Activated T-cell treated with anti-CD3 and anti-CD28 coated beads for 24 hours (primary cell): ENCODE data around the gene C10orf120.

Experiments
- DNase-seq: peaks from one replicate; pipeline ENCODE4 v3.0.0-alpha.2; 2020; ENCODE audit warnings: low read depth

C10orf120 gene

DNA sequence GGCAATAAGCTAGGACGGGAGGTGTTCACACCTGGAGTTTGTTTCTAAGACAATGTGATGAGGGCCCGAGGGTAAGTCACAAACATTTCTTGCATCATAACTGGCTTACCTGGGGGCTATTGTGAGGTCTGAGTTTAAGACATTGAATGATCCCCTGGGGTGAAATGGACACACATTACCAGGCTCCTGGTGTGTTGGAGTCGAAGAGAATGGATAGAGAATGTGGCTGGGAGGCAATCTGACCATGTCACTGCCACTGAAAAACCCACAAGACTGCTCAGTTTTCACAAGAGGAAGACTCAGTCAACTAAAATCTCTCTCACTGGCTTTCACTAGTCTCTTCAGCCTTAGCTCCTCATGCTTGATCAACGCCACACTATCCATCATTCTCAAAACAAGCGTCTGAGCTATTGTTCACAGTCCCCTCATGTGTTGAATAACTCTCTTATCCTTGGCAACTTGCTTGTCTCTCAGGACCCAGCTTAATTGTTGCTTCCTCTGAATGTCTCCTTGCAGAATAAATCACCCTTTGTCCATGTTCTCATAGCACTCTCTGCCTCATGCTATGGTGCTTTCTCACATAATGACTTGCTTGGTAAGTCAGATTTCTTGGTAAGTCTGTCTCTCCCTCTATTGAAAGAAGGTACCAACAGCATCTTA lies at the start of gene C10orf120:
TSS of gene C10orf120 (minus strand) at position 51 of the 660 bp plus-strand sequence. CDS start 56 bp downstream, outside the sequence.
- no peak for DNase-seq

GRCh38 chr10:122748496-122748895 lies 48.9 kb upstream of the C10orf120 start:
- no peak for DNase-seq

GRCh38 chr10:122746408-122746807 lies 46.8 kb upstream of the C10orf120 start:
- no peak for DNase-seq

DNA sequence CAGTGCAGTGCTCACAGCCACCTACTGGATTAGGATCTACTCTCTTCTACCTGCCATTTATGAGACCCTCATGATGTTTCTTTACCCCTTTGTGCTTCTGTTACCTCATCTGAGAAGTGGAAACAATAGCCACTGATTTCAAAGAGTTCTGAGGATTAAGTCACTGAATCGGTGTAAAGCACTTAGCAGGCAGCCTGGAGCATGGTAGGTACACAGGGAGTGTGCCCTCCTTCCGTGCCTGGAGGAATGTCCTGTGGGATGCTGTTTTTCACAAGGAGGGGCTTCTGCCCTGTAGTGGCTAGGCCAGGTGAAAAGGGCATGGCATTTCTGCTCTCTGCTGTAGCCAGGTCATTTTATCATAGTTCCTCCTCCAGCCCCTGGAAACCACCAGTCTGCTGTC lies 44.6 kb upstream of the C10orf120 start:
- no peak for DNase-seq

DNA sequence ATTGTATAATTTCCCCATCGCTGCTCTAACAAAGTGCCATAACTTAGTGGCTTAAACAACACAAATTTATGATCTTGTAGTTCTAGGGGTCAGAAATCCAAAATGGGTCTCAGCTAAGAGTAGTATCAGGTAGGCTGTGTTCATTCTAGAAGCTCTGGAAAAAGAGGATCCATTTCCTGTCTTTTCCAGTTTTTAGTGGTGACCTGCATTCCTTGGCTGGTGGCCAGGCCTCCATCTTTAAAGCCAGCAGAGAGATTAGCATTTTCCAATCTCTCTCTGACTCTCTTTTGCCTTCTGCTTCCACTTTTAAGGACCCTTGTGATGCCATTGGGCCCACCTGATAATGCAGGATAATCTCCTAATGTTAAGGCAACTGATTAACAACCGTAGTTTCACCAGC lies 41.0 kb upstream of the C10orf120 start:
- DNase-seq = no peak

GRCh38 chr10:122738031-122738430 lies 38.4 kb upstream of the C10orf120 start:
- DNase-seq = no peak

- DNase-seq = no peak
These were observed 34.5 kb upstream of the C10orf120 start for GRCh38 chr10:122733931-122734665.

DNA sequence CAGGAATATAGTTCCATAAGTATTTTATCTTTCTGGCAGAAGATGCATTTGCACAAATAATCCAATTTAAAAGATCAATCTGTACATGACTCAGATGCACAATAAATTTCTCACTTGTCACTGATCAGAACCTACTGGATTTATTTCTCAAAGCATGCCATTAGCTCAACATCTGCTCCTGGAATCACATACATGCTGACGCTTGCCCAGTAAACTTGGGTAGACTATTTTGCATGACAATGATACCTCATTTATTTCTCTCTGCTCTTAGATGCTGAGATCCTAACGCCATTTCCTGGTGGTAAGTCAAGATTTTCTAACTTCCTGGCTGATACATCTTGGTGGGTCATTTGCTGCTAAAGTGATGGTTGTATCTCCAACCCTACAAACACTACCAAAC lies 33.8 kb upstream of the C10orf120 start:
- no peak for DNase-seq

DNA sequence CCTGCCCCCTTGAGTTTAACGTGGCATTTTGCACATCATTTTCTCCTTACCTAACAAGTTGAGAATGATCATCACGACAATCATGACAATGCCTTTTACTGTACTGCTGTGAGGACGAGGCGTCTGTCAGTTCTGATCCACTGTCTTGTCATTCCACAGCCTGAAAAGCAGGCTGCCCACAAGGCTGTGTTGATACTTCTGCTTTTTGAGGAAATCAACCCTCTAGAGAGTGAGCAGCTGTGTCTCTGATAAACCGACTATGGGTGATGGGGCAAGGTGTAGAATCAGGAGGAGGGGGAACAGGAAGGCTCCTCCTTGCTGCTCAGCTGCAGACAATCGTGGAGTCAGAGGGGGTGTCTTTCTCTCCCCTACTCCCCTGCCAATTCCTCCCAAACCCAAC lies 30.6 kb upstream of the C10orf120 start:
- DNase-seq = no peak

- no peak for DNase-seq
These were observed 29.5 kb upstream of the C10orf120 start for GRCh38 chr10:122729126-122729525.

DNA sequence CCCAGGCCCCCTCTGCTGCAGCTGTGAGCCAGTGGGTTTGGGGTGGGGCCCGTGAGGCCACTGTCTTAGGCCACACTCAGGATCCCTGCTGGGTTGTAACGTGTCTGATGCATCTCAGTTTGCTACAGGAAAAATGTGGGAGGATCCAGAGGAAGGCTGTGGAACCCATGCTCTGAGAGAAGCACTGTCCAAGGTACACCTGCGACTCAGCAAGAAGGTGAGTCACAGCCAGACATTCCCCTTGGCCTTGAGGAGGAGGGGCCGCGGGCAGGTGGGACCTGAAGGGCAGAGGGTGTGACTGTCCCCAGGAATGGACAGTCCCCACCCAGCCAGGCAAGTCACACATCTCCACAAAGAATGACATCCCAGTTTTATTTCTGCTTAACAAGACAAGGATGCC lies 27.8 kb upstream of the C10orf120 start:
- DNase-seq = no peak

GRCh38 chr10:122725768-122726167 lies 26.1 kb upstream of the C10orf120 start:
- no peak for DNase-seq

DNA sequence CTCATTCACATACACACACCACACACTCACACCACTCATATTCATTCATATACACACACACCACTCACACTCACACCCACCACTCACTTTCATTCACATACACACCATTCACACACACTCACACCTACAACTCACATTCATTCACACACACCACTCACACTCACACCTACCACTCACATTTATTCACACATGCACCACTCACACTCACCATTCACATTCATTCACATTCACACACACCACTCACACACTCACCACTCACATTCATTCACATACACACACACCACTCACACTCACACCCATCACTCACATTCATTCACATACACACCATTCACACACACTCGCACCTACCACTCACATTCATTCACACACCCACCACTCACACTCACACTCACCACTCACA lies 25.4 kb upstream of the C10orf120 start:
- DNase-seq = no peak

- DNase-seq = no peak
These were observed 21.5 kb upstream of the C10orf120 start for GRCh38 chr10:122721111-122721510.

- DNase-seq = no peak
These were observed 16.4 kb upstream of the C10orf120 start for GRCh38 chr10:122716025-122716424.

DNA sequence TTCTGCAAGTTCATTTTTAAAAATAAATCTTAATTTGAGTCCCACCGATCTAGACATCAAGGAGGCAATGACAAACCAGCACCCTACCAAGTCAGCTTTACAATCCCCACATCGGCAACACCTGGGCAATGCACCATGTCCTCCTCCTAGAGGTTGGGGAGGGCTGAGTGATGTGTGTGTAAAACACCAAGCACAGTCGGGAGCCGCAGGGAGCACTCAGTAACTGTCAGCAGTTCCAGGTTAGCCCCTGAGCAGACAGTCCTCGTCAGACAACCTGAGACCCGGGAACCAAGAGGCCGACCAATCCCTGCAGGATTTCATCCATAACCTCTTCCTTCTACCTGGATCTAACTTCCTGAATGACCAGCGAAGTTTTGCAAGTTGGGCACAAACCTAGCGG lies 15.9 kb upstream of the C10orf120 start:
- no peak for DNase-seq

- DNase-seq = no peak
These were observed 13.6 kb upstream of the C10orf120 start for GRCh38 chr10:122713091-122713885.

GRCh38 chr10:122710576-122710975 lies 10.9 kb upstream of the C10orf120 start:
- DNase-seq = no peak

- DNase-seq = no peak
These were observed 10.3 kb upstream of the C10orf120 start for GRCh38 chr10:122709971-122710370.

DNA sequence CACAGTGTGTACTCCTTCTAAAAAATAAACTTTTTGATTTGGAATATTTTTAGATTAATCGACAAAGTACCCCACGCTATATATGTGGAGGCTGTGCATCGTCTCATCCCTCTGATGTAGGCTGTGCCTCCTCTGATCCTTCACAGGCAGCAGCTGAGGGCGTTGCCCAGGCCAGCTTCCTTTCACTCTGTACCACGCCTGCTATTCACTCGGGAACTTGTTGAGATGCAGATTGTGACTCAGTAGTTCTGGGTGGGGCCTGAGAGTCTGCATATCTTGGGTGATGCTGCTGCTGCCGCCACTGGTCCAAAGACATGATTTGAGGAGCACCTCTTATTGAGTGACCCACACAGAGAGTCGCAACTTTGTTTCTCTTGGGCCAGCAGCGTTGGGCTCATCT lies 7.9 kb upstream of the C10orf120 start:
- no peak for DNase-seq

DNA sequence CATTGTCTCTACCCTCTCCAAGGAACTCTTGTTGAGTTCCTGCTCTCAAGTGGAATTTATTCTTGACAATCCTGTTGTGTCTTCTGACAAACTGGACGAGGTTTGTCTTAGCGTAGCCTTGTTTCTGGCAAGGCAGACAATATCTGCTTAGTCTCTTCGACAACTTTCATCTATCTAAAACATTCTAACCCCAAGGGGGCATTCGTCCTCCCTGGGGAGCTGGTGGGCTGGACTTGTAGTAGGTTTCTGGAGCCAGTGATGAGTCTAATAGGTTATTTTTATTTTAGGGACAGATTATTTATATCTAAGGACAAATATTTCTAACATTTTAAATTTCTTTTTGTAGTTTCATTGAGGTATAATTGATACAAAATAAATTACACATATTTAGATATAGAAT lies 7.3 kb upstream of the C10orf120 start:
- no peak for DNase-seq

GRCh38 chr10:122706467-122706866 lies 6.8 kb upstream of the C10orf120 start:
- no peak for DNase-seq
